OCI-LY3 (cell line): ENCODE measurements around the gene SAMD14.

ENCODE experiments used
- EZH2phosphoT487 ChIP-seq: fragments of 200-600 bp; shearing (Covaris generic); IDR thresholded peaks from 2 replicates; pipeline ENCODE4 v1.6.1; 2018; ENCODE audit warnings: antibody characterized with exemption, mixed run types, low read depth
- TF ChIP-seq, protein P1 (sequence below): fragments of 200-600, 300-600 bp; sonication (generic); IDR thresholded peaks from 2 replicates; pipeline ENCODE4 v1.5.1; 2014; ENCODE audit warnings: antibody characterized with exemption, low read length, low read depth

DNA sequence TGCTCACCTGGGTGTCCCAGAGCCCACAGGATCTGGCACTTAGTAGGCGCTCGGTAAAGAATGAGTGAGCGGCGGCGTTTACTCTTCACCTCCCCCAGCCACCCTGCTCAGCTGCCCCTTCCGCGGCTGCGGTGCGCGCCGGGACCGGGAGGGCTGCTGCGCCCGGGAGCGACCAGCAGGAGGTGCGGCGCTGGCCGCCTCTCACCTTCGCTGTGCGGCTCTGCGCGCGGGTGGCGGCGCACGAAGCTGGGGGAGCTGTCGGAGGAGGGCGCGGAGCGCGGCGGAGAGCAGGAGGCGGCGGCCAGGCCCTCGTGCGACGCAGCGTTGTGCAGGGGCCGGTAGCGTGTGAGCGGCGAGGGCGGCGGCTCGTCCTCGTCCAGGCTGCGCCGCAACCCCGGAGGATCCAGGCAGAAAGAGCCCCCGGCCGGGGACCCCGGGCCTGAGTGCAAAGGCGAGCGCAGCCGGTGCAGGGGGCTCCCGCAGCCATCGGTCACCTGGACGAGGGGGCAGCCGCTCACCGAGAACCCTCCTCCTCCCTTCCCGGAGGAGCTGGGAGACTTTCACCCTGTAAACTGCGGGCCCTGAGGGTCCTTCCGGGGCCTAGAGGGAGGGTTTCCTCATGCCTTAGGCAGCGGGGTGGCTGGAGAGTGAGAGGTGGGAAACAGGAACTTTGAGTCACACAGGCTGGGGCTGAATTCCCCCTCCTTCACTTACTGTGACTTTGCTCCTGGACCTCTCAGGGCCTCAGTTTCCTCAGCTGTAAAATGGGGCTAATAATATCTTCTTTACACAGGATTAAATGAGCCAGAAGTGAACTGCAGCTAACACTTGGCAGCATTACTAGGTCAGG is 12.5 kb downstream of the SAMD14 start:
- TF ChIP-seq, protein P1, sequence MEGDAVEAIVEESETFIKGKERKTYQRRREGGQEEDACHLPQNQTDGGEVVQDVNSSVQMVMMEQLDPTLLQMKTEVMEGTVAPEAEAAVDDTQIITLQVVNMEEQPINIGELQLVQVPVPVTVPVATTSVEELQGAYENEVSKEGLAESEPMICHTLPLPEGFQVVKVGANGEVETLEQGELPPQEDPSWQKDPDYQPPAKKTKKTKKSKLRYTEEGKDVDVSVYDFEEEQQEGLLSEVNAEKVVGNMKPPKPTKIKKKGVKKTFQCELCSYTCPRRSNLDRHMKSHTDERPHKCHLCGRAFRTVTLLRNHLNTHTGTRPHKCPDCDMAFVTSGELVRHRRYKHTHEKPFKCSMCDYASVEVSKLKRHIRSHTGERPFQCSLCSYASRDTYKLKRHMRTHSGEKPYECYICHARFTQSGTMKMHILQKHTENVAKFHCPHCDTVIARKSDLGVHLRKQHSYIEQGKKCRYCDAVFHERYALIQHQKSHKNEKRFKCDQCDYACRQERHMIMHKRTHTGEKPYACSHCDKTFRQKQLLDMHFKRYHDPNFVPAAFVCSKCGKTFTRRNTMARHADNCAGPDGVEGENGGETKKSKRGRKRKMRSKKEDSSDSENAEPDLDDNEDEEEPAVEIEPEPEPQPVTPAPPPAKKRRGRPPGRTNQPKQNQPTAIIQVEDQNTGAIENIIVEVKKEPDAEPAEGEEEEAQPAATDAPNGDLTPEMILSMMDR = no peak
- no peak for TF ChIP-seq EZH2phosphoT487
